AG04449 (cell line): ENCODE measurements around the gene RANBP9.

Experiments
- CTCF ChIA-PET: fragments of 350-600 bp; formaldehyde crosslinking; extraction: SDS; loops from one replicate; lab custom pipeline; 2021; ENCODE audit warnings: antibody characterized with exemption; lab: Yijun Ruan, JAX
- POLR2A ChIA-PET: fragments of 400-600, 350-600 bp; formaldehyde crosslinking; extraction: SDS; loops from one replicate; lab custom pipeline; 2020; ENCODE audit warnings: antibody characterized with exemption, inconsistent platforms; lab: Yijun Ruan, JAX
- DNase-seq: peaks from one replicate; pipeline ENCODE4 v3.0.0-alpha.2; 2010; ENCODE audit warnings: low read depth, low spot score
- H3K4me3 ChIP-seq: 2 replicates; pipeline ENCODE4 v1.5.1; 2011; ENCODE audit warnings: low read depth, mild to moderate bottlenecking, control low read depth, low read length
- TF ChIP-seq, protein P1 (sequence below): IDR thresholded peaks from one replicate; pipeline ENCODE4 v1.5.1; 2011; ENCODE audit warnings: mild to moderate bottlenecking, moderate library complexity, low read length, control low read depth, inconsistent platforms; ENCODE audit not compliant: insufficient read depth; ENCODE audit errors: missing control alignments

The RANBP9 gene

DNA sequence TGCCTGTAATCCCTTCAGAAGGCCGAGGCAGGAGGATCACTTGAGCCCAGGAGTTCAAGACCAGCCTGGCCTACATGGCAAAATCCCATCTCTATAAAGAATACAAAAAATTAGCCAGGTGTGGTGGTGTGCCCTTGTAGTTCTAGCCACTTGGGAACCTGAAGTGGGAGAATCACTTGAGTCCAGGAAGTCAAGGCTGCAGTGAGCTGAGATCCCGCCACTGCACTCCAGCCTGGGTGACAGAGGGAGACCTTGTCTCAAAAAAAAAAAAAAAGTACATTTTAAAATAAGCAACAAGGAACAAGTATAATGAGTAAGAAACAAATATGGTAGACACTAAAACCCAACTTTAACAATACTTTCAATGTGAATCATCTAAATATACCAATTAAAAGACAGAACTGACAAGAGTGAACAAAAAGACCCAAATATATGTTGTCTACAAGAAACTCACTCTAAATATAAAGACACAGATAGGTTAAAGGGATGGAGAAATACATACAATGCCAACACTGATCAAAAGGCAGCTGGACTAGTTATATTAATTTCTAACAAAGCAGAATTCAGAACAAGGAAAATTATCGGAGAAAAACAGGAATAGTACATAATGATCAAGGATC, 37.7 kb downstream of the RANBP9 start:
- CTCF ChIA-PET, result no interaction called here
- H3K4me3 ChIP-seq, result no peak overlapping the region
- DNase-seq, result no peak
- POLR2A ChIA-PET, result no interaction called here
- TF ChIP-seq, protein P1, sequence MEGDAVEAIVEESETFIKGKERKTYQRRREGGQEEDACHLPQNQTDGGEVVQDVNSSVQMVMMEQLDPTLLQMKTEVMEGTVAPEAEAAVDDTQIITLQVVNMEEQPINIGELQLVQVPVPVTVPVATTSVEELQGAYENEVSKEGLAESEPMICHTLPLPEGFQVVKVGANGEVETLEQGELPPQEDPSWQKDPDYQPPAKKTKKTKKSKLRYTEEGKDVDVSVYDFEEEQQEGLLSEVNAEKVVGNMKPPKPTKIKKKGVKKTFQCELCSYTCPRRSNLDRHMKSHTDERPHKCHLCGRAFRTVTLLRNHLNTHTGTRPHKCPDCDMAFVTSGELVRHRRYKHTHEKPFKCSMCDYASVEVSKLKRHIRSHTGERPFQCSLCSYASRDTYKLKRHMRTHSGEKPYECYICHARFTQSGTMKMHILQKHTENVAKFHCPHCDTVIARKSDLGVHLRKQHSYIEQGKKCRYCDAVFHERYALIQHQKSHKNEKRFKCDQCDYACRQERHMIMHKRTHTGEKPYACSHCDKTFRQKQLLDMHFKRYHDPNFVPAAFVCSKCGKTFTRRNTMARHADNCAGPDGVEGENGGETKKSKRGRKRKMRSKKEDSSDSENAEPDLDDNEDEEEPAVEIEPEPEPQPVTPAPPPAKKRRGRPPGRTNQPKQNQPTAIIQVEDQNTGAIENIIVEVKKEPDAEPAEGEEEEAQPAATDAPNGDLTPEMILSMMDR, result no peak

DNA sequence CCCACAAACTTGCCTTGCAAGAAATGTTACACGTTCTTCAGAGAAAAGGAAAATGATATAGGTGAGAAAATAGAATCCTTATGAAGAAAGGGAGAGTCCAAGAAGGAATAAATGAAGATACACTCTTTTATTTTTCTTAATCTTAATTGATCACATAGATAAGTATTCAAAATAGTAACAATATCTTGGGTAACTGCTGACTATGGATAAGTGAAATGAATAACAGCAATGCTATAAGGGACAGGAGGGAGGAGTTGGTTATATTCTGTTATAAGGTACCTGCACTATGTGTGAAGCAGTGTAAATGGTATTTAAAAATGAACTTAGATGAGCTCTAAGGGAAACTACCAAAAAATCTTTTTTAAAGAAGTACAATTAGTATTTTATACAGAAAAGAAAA, 38.3 kb downstream of the RANBP9 start:
- CTCF ChIA-PET, result interaction anchor here (1.1 kb wide), 1 partner anchor 58 kb away, joined by 3 read pairs; the partner anchor contains the start of gene NOL7
- POLR2A ChIA-PET, result no interaction called here

DNA sequence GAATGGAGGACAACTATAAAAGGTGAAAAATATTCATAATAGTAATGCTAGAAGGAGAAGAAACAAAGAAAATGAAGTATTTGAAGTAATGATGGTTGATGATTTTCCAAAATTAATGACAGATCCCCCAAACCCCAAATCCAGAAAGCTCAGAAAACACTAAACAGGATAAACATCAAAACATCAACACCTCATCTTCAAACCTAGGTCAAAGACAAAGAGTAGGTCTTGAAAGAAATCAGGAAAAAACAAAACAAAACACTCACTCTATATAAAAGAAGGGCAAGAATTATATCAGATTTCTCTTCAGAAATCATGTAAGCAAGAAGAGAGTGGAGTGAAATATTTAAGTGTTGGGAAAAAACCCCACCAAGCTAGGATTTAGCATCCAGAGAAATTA, 38.7 kb downstream of the RANBP9 start:
- ChIA-PET CTCF (interaction anchor here (1.1 kb wide), 1 partner anchor 58 kb away, joined by 3 read pairs; the partner anchor contains the start of gene NOL7), POLR2A (no interaction called here)
- H3K4me3 ChIP-seq, result no peak overlapping the region
- DNase-seq, result no peak
- TF ChIP-seq, protein P1, result no peak

More for the DNA sequence above, 38.3 kb downstream of the RANBP9 start:
- TF ChIP-seq, protein P1, result no peak
- H3K4me3 ChIP-seq, result no peak overlapping the region
- DNase-seq, result no peak

DNA sequence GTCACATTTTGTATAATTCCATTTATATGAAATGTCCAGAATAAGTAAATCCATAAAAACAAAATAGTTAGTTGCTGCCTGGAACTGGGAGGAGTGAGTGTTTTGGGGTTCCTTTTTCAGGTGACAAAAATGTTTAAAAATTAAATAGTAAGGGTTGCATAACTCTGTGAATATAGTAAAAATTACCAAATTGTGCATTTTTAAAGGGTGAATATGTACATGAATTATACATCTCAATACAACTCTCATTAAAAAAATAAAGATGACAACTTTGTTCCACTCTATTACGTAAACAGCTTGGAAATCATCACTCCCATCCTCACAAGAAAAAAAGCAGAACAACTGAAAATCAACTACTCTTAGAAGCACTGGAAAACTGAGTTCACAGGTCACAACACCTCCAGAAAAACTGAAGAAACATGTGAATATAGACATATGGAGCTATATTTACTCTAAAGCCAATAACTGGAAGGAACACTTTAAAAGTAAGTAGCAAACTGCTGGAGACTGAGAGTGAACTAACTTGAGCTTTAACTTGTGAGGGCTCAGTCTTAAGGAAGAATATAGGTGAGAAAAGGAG, 40.0 kb downstream of the RANBP9 start:
- TF ChIP-seq, protein P1, result no peak
- POLR2A ChIA-PET, result no interaction called here
- DNase-seq, result no peak

DNA sequence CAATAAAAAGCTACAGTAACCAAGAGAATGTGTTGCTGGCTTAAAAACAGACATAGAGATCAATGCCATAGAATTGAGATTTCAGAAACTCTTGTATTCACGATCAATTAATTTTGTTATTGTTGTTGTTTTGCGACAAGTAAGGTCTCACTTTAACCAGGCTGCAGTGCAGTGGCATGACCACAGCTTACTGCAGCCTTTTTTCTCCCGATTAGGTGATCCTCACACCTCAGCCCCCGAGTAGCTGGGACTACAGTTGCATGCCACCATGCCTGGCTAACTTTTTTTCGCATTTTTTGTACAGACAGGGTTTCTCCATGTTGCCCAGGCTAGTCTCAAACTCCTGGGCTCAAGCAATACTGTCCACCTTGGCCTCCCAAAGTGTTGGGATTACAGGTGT, 42.2 kb downstream of the RANBP9 start:
- no peak for DNase-seq
- ChIA-PET POLR2A (no interaction called here), CTCF (interaction anchor here (0.7 kb wide), 1 partner anchor 17 kb away, joined by 3 read pairs; no protein-coding TSS in a partner anchor)
- no peak overlapping the region for H3K4me3 ChIP-seq
- TF ChIP-seq, protein P1, result no peak

More for the DNA sequence above, 40.0 kb downstream of the RANBP9 start:
- CTCF ChIA-PET, result interaction anchor here (0.9 kb wide), 1 partner anchor 14 kb away, joined by 3 read pairs; no protein-coding TSS in a partner anchor
- H3K4me3 ChIP-seq, result no peak overlapping the region

DNA sequence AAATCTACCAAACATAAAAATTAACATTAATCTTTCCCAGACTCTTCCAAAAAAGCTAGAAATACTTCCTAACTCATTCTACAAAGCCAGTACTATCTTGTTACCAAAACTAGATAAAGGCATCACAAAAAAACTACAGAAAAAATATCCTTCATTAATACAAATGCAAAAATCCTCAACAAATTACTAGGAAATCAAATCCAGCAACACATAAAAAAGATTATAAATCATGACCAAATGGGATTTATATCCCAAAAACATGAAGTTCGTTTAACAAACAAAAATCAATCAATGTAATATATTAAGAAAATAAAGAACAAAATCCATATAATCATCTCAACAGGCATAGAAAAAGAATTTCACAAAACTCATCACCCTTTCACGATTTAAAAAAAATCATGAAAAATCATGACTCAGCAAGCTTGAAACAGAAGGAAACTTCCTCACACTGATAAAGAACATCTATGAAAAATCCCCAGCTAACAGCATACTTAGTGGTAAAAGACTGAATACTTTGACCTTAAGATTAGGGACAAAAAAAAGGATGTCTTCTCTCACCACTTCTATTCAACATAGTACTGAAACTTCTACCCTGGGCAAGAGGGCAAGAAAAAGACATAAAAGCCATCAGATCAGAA, 43.2 kb downstream of the RANBP9 start:
- ChIA-PET CTCF (no interaction called here), POLR2A (interaction anchor here (0.8 kb wide), 1 partner anchor 9 kb away, joined by 3 read pairs; no protein-coding TSS in a partner anchor)

More for the DNA sequence above, 43.2 kb downstream of the RANBP9 start:
- H3K4me3 ChIP-seq, result no peak overlapping the region
- no peak for DNase-seq
- TF ChIP-seq, protein P1, result no peak
